Measurements from ENCODE around the gene FAM3A. TPM values are rescaled to one million over a fixed set of nuclear protein-coding genes. Genes with fewer than 3 reads are reported as not detected.

FAM3A gene
- total and polyA plus RNA-seq, 2 of the 8 experiments (the other 6 are each of a cell fraction or from before 2014, with no cell fraction given) = 16.2 to 18.6 TPM

- FAIRE-seq = no peak
- Histone ChIP-seq H2BK20ac (ENCODE audit: low read length) (no peak overlapping the region), H3K18ac (ENCODE audit: extremely low read depth, low read length) (no peak overlapping the region), H3K9me3 (ENCODE audit: insufficient read depth in 2 of 2, low read depth in 1 of 2, low read length in 1 of 2) (no peaks in the 10 kb centered on the region; a peak in 1 of 4 replicates), H3K4ac (replicated peaks; ENCODE audit: insufficient read length, low read depth, low read length) (no peak overlapping the region), H3K4me1 (replicated peaks in 1 of 4; ENCODE audit: control insufficient read depth in 3 of 4, insufficient read depth in 4 of 4, low read length in 3 of 4) (peaks cover 0 to 3% (median 0%) of the 10 kb centered on the region in 4 experiments; a peak in 2 of 7 replicates), H3K4me3 (ENCODE audit: extremely low read depth in 1 of 4, insufficient read depth in 2 of 4, low read depth in 3 of 4, low read length in 4 of 4) (no peak overlapping the region), H3K23ac (ENCODE audit: insufficient read length) (no peak overlapping the region), H3K4me2 (ENCODE audit: insufficient read depth in 1 of 2, low read depth in 2 of 2, low read length in 2 of 2) (no peak overlapping the region), H3K79me2 (ENCODE audit: control insufficient read depth in 1 of 2, insufficient read depth in 2 of 2, low read length in 2 of 2) (no peaks in the 10 kb centered on the region), H3K14ac (ENCODE audit: insufficient read length) (no peak overlapping the region), H4K20me1 (replicated peaks in 1 of 2; ENCODE audit: control insufficient read depth in 1 of 2, insufficient read depth in 2 of 2, low read length in 2 of 2) (peaks cover 2 to 8% of the 10 kb centered on the region in 2 experiments), H3K36me3 (ENCODE audit: control insufficient read depth in 2 of 4, insufficient read depth in 4 of 4, low read length in 3 of 4) (peaks cover 5 to 20% (median 14%) of the 10 kb centered on the region in 4 experiments; a peak in 7 of 8 replicates), H2AFZ (ENCODE audit: low read length) (no peak overlapping the region), H3K23me2 (ENCODE audit: low read depth, low read length) (no peaks in the 10 kb centered on the region), H3K79me1 (ENCODE audit: low read depth, low read length) (no peaks in the 10 kb centered on the region; the same call in 1 of the 2 replicates), H3K56ac (replicated peaks; ENCODE audit: insufficient read length, low read depth, low read length) (no peak overlapping the region), H4K5ac (ENCODE audit: insufficient read length, low read depth, low read length) (no peak overlapping the region), H2AK5ac (ENCODE audit: low read depth, low read length) (no peak overlapping the region), H3K27ac (ENCODE audit: low read depth, low read length) (no peak overlapping the region; the same call in 1 of the 2 replicates), H3K27me3 (replicated peaks in 1 of 4; ENCODE audit: control insufficient read depth in 3 of 4, extremely low read depth in 1 of 4, insufficient read depth in 3 of 4, low read length in 3 of 4) (no peaks in the 10 kb centered on the region), H2BK15ac (ENCODE audit: low read length) (no peak overlapping the region), H2BK5ac (ENCODE audit: low read depth, low read length) (no peak overlapping the region), H4K8ac (ENCODE audit: extremely low read depth, insufficient read depth, low read length) (no peak overlapping the region), H2BK120ac (replicated peaks; ENCODE audit: low read depth, low read length) (no peak overlapping the region), H4K91ac (replicated peaks; ENCODE audit: insufficient read length, low read length) (no peak overlapping the region), H2BK12ac (ENCODE audit: low read depth, low read length) (no peak overlapping the region), H3K9ac (replicated peaks in 1 of 4; ENCODE audit: extremely low read depth in 1 of 4, low read depth in 3 of 4, low read length in 3 of 4) (no peak overlapping the region)
- CTCF ChIA-PET (ENCODE audit: partially characterized antibody) = interaction anchor here (0.6 to 2.5 kb wide), 6 partner anchors 9 to 165 kb away, joined by 3 to 14 read pairs (median 4); partner anchors contain the start of gene SLC10A3
- DNase-seq (ENCODE audit: low read depth in 1 of 2, low spot score in 2 of 2) = no peak
- WGBS, 2 experiments (ENCODE audit: extremely low coverage in 1 of 2, insufficient coverage in 1 of 2, insufficient read length in 1 of 2, insufficient replicate concordance in 2 of 2, low coverage in 1 of 2, low lambda C conversion rate in 2 of 2, missing lambda C conversion rate in 1 of 2) = 82% methylated on average over 5 of the region's 9 CpGs; no CpG with 5 or more reads in 1 of the 2 experiments
- POLR2A ChIA-PET (ENCODE audit: partially characterized antibody) = interaction anchor here (0.7 to 2.1 kb wide), 2 partner anchors 59 to 138 kb away, joined by 3 to 7 read pairs; partner anchors contain the start of gene RPL10
- TF ChIP-seq KDM1A (IDR thresholded peaks at IDR 0.05; ENCODE audit: borderline replicate concordance, low read length) (no peak), POU5F1 (IDR thresholded peaks at IDR 0.05; ENCODE audit: low read depth, low read length) (no peak), RAD21 (IDR thresholded peaks at IDR 0.05 in 1 of 2, conservative IDR thresholded peaks at IDR 0.05 in 1 of 2; ENCODE audit: low read depth in 2 of 2, low read length in 2 of 2) (no peak), JUND (IDR thresholded peaks at IDR 0.05; ENCODE audit: low read length) (no peak), CBX5 (IDR thresholded peaks at IDR 0.05; ENCODE audit: low read depth, low read length) (no peak), SIN3A (conservative IDR thresholded peaks at IDR 0.05 in 1 of 2, IDR thresholded peaks at IDR 0.05 in 1 of 2; ENCODE audit: low read depth in 1 of 2, low read length in 2 of 2) (no peak), ZNF274 (IDR thresholded peaks at IDR 0.05; ENCODE audit: borderline replicate concordance, extremely low read depth, low read length) (no peak), EP300 (IDR thresholded peaks at IDR 0.05; ENCODE audit: borderline replicate concordance in 1 of 2, low read depth in 2 of 2, low read length in 2 of 2) (no peak), USF2 (IDR thresholded peaks at IDR 0.05; ENCODE audit: low read length) (no peak), SIX5 (IDR thresholded peaks at IDR 0.05; ENCODE audit: low read depth, low read length) (no peak), GTF2F1 (IDR thresholded peaks at IDR 0.05; ENCODE audit: borderline replicate concordance, low read depth, low read length) (no peak), RXRA (IDR thresholded peaks at IDR 0.05; ENCODE audit: insufficient read depth, low read depth, low read length) (no peak)
Measured at GRCh38 chrX:154535892-154536291, 19.9 kb upstream of the FAM3A start.

Measured in H1 (cell line).